HCEC 1CT (cell line): ENCODE data around the gene JPH3.
"Not testable (repeated sequence)": the region's sequence is repeated elsewhere in the genome, so short reads cannot be mapped to it uniquely, and the experiment has no call there.

Experiments used
- DNase-seq: peaks from one replicate; pipeline ENCODE4 v3.0.0-alpha.2; 2017

Gene JPH3

GRCh38 chr16:87575027-87575804, 27.1 kb upstream of the JPH3 start:
- no peak for DNase-seq

- no peak for DNase-seq
Measured at GRCh38 chr16:87576171-87576570, 26.1 kb upstream of the JPH3 start.

- not testable (repeated sequence) for DNase-seq
Measured at GRCh38 chr16:87578142-87578930, 24.0 kb upstream of the JPH3 start.

GRCh38 chr16:87579691-87580090, 22.6 kb upstream of the JPH3 start:
- no peak for DNase-seq

GRCh38 chr16:87580855-87581261, 21.4 kb upstream of the JPH3 start:
- no peak for DNase-seq

GRCh38 chr16:87581857-87582215, 20.5 kb upstream of the JPH3 start:
- peak; percentile 97 for DNase-seq

- peak; percentile 30 for DNase-seq
Measured at GRCh38 chr16:87582216-87582965, 19.9 kb upstream of the JPH3 start.

- DNase-seq, result no peak
Measured at GRCh38 chr16:87582966-87583325, 19.4 kb upstream of the JPH3 start.

GRCh38 chr16:87583453-87584131, 18.7 kb upstream of the JPH3 start:
- DNase-seq, result peak; percentile 46

- peak; percentile 81 for DNase-seq
Measured at GRCh38 chr16:87584271-87584670, 18.0 kb upstream of the JPH3 start.

GRCh38 chr16:87584975-87585374, 17.3 kb upstream of the JPH3 start:
- DNase-seq, result no peak

GRCh38 chr16:87585442-87586200, 16.7 kb upstream of the JPH3 start:
- no peak for DNase-seq

GRCh38 chr16:87586201-87586782, 16.0 kb upstream of the JPH3 start:
- DNase-seq, result no peak

- no peak for DNase-seq
Measured at GRCh38 chr16:87587636-87588035, 14.7 kb upstream of the JPH3 start.

GRCh38 chr16:87592018-87592712, 10.1 kb upstream of the JPH3 start:
- DNase-seq, result no peak

GRCh38 chr16:87593710-87594258, 8.5 kb upstream of the JPH3 start:
- DNase-seq, result no peak

- DNase-seq, result no peak
Measured at GRCh38 chr16:87595712-87596111, 6.6 kb upstream of the JPH3 start.

- DNase-seq, result no peak
Measured at GRCh38 chr16:87597324-87597830, 4.9 kb upstream of the JPH3 start.

GRCh38 chr16:87598431-87598830, 3.9 kb upstream of the JPH3 start:
- no peak for DNase-seq

- DNase-seq, result no peak
Measured at GRCh38 chr16:87600246-87600645, 2.1 kb upstream of the JPH3 start.
